Liver (tissue), 9 donors: Measurements from ENCODE around the gene PPA2. TPM values are rescaled to one million over a fixed set of nuclear protein-coding genes. Genes with fewer than 3 reads are reported as not detected.

Source experiments
- DNase-seq: peaks from one replicate; pipeline ENCODE4 v3.0.0-alpha.2; 2017; ENCODE audit warnings: low spot score
- H3K27ac ChIP-seq, 2 donors: one replicate each; pipeline ENCODE4 v1.7.0; 2013; ENCODE audit warnings: inconsistent platforms in 2 of 2, low read length in 2 of 2, control low read depth in 1 of 2, low read depth in 1 of 2, mild to moderate bottlenecking in 1 of 2
- H3K27me3 ChIP-seq, 4 donors: one replicate each; pipeline versions ENCODE4 v1.6.1 to v1.7.0; 2013; ENCODE audit warnings: low read length in 3 of 4, inconsistent platforms in 1 of 4, mild to moderate bottlenecking in 1 of 4, moderate library complexity in 1 of 4; ENCODE audit not compliant: control insufficient read depth in 4 of 4, insufficient read depth in 4 of 4
- H3K36me3 ChIP-seq, 4 donors: one replicate each; pipeline versions ENCODE4 v1.6.1 to v1.7.0; 2013; ENCODE audit warnings: low read length in 3 of 4, mild to moderate bottlenecking in 3 of 4, low read depth in 1 of 4, moderate library complexity in 1 of 4; ENCODE audit not compliant: control insufficient read depth in 4 of 4, insufficient read depth in 3 of 4
- H3K4me1 ChIP-seq, 4 donors: one replicate each; pipeline versions ENCODE4 v1.6.1 to v1.7.0; 2013; ENCODE audit warnings: low read length in 3 of 4, mild to moderate bottlenecking in 3 of 4, moderate library complexity in 1 of 4; ENCODE audit not compliant: control insufficient read depth in 4 of 4, insufficient read depth in 4 of 4
- H3K4me3 ChIP-seq, 3 donors: one replicate each; pipeline versions ENCODE4 v1.6.1 to v1.7.0; 2013; ENCODE audit warnings: low read length in 3 of 3, control low read depth in 1 of 3, low read depth in 1 of 3, mild to moderate bottlenecking in 1 of 3
- H3K9ac ChIP-seq, 2 donors: one replicate each; pipeline ENCODE4 v1.7.0; 2013; ENCODE audit warnings: low read length in 2 of 2, mild to moderate bottlenecking in 2 of 2, moderate library complexity in 2 of 2, control low read depth in 1 of 2, low read depth in 1 of 2
- H3K9me3 ChIP-seq, 4 donors: one replicate each; pipeline versions ENCODE4 v1.6.1 to v1.7.0; 2013; ENCODE audit warnings: low read length in 3 of 4; ENCODE audit not compliant: control insufficient read depth in 4 of 4
- ATF3 ChIP-seq: IDR thresholded peaks from 2 replicates; pipeline ENCODE4 v1.6.1; 2016; ENCODE audit warnings: antibody characterized with exemption
- CTCF ChIP-seq: fragments of 150-350 bp; IDR thresholded peaks from 2 replicates; pipeline ENCODE4 v1.5.1; 2017; ENCODE audit warnings: improper control_type of control experiment, low read depth, low read length; ENCODE audit not compliant: missing input control
- EGR1 ChIP-seq, 2 donors: IDR thresholded peaks; 2 replicates each; pipeline ENCODE4 v1.6.1; 2016 to 2018; ENCODE audit warnings: antibody characterized with exemption in 2 of 2, low read depth in 2 of 2
- FOXA1 ChIP-seq: IDR thresholded peaks from 2 replicates; pipeline ENCODE4 v1.6.1; 2016; ENCODE audit warnings: antibody characterized with exemption
- FOXA2 ChIP-seq: IDR thresholded peaks from 2 replicates; pipeline ENCODE4 v1.6.1; 2016; ENCODE audit warnings: antibody characterized with exemption
- GABPA ChIP-seq, 2 donors: IDR thresholded peaks in 1 of 2; conservative IDR thresholded peaks in 1 of 2; 2 replicates each; pipeline ENCODE4 v1.6.1; 2016; ENCODE audit warnings: antibody characterized with exemption in 2 of 2, mild to moderate bottlenecking in 1 of 2, moderate library complexity in 1 of 2
- HNF4A ChIP-seq, 2 donors: conservative IDR thresholded peaks; 2 replicates each; pipeline ENCODE4 v1.6.1; 2016; ENCODE audit warnings: antibody characterized with exemption in 2 of 2, mild to moderate bottlenecking in 2 of 2
- HNF4G ChIP-seq: IDR thresholded peaks from 2 replicates; pipeline ENCODE4 v1.6.1; 2016; ENCODE audit warnings: antibody characterized with exemption
- JUND ChIP-seq, 2 donors: IDR thresholded peaks; 2 replicates each; pipeline ENCODE4 v1.6.1; 2016; ENCODE audit warnings: antibody characterized with exemption in 2 of 2
- MAX ChIP-seq: IDR thresholded peaks from 2 replicates; pipeline ENCODE4 v1.6.1; 2016; ENCODE audit warnings: antibody characterized with exemption
- NR2F2 ChIP-seq: IDR thresholded peaks from 2 replicates; pipeline ENCODE4 v1.6.1; 2016; ENCODE audit warnings: antibody characterized with exemption
- RAD21 ChIP-seq, 2 donors: IDR thresholded peaks; 2 replicates each; pipeline ENCODE4 v1.6.1; 2016; ENCODE audit warnings: antibody characterized with exemption in 2 of 2, mild to moderate bottlenecking in 2 of 2
- REST ChIP-seq: IDR thresholded peaks from 2 replicates; pipeline ENCODE4 v1.6.1; 2016; ENCODE audit warnings: antibody characterized with exemption, mild to moderate bottlenecking
- RXRA ChIP-seq, 2 donors: IDR thresholded peaks; 2 replicates each; pipeline ENCODE4 v1.6.1; 2017 to 2018; ENCODE audit warnings: antibody characterized with exemption in 2 of 2, mild to moderate bottlenecking in 1 of 2
- SP1 ChIP-seq: IDR thresholded peaks from 2 replicates; pipeline ENCODE4 v1.6.1; 2018; ENCODE audit warnings: antibody characterized with exemption, mild to moderate bottlenecking
- TAF1 ChIP-seq: conservative IDR thresholded peaks from 2 replicates; pipeline ENCODE4 v1.6.1; 2016; ENCODE audit warnings: antibody characterized with exemption, mild to moderate bottlenecking
- YY1 ChIP-seq: IDR thresholded peaks from 2 replicates; pipeline ENCODE4 v1.6.1; 2016; ENCODE audit warnings: antibody characterized with exemption, mild to moderate bottlenecking
- ZBTB33 ChIP-seq: IDR thresholded peaks from 2 replicates; pipeline ENCODE4 v1.6.1; 2016; ENCODE audit warnings: antibody characterized with exemption
- WGBS: extraction: QIAGEN DNeasy Blood & Tissue Kit; methylation state at CpG from one replicate; pipeline ENCODE4 v1.1.7; 2013; 5-methylcytosine and 5-hydroxymethylcytosine counted together
- polyA plus RNA-seq, 2 donors: library from polyadenylated mRNA; stranded (reverse) in 1 of 2; unstranded in 1 of 2; fragments of 200-250 nt in 1 of 2; fragments of >200 nt in 1 of 2; fragmentation: Nextera tagmentation in 1 of 2; extraction: Ambion mirVana in 1 of 2; gene quantifications; one replicate each; pipeline versions ENCODE4 v1.2.1 to v1.2.3, GENCODE V29; 2013 to 2015
- total RNA-seq, 2 donors: library from RNA; depleted of rRNA; stranded (reverse); fragments of >200 nt; gene quantifications; one replicate each; pipeline ENCODE4 v1.2.3, GENCODE V29; 2014
- donor health status: healthy.
- donor health status: healthy.
- donor health status: healthy.
- donor health status: healthy.
- donor health status: healthy.

The PPA2 gene
- total and polyA plus RNA-seq, 4 donors, result 48.3 to 102 (median 70.8) TPM

- no peak overlapping the region for H3K27ac ChIP-seq
- TF ChIP-seq SP1 (no peak), HNF4A (conservative IDR thresholded peaks at IDR 0.05) (no peak), RAD21 (IDR thresholded peaks at IDR 0.05) (no peak), ATF3 (no peak), FOXA2 (no peak), MAX (no peak), ZBTB33 (no peak), CTCF (no peak), TAF1 (no peak), HNF4G (no peak), REST (no peak), EGR1 (IDR thresholded peaks at IDR 0.05; ENCODE audit: low read depth in 2 of 2) (no peak), GABPA (IDR thresholded peaks at IDR 0.05 in 1 of 2, conservative IDR thresholded peaks at IDR 0.05 in 1 of 2) (no peak), RXRA (IDR thresholded peaks at IDR 0.05) (no peak), NR2F2 (no peak)
- H3K27me3 ChIP-seq, result no peaks in the 10 kb centered on the region
- no peak for DNase-seq
- no peaks in the 10 kb centered on the region for H3K9me3 ChIP-seq
- H3K9ac ChIP-seq, result no peak overlapping the region
- H3K4me1 ChIP-seq, result no peaks in the 10 kb centered on the region
- no peak overlapping the region for H3K4me3 ChIP-seq
- H3K36me3 ChIP-seq, result no peaks in the 10 kb centered on the region
- 100% methylated on average over 1 of the region's 1 CpG for WGBS
Measured at GRCh38 chr4:105329081-105329480, 144.8 kb downstream of the PPA2 start.

GRCh38 chr4:105327956-105328355 is 145.9 kb downstream of the PPA2 start:
- no peaks in the 10 kb centered on the region for H3K4me1 ChIP-seq
- no peaks in the 10 kb centered on the region for H3K36me3 ChIP-seq
- H3K9ac ChIP-seq, result no peak overlapping the region
- no peaks in the 10 kb centered on the region for H3K9me3 ChIP-seq
- no peak overlapping the region for H3K4me3 ChIP-seq
- H3K27me3 ChIP-seq, result no peaks in the 10 kb centered on the region
- H3K27ac ChIP-seq, result no peak overlapping the region
- no peak for DNase-seq
- no peak for TF ChIP-seq HNF4G
- no peak for TF ChIP-seq EGR1 (IDR thresholded peaks at IDR 0.05; ENCODE audit: low read depth in 2 of 2)
- TF ChIP-seq TAF1, result no peak
- no peak for TF ChIP-seq RAD21 (IDR thresholded peaks at IDR 0.05)
- TF ChIP-seq FOXA1, result no peak
- no peak for TF ChIP-seq HNF4A (conservative IDR thresholded peaks at IDR 0.05)
- no peak for TF ChIP-seq REST
- no peak for TF ChIP-seq SP1
- TF ChIP-seq YY1, result no peak
- TF ChIP-seq CTCF, result no peak
- TF ChIP-seq JUND (IDR thresholded peaks at IDR 0.05), result no peak
- no peak for TF ChIP-seq NR2F2
